Measurements from ENCODE around the gene ITSN2.

GRCh38 chr2:24203029-24203786 lies 157.1 kb downstream of the ITSN2 start:
- no peak for TF ChIP-seq CTCF (IDR thresholded peaks at IDR 0.05; ENCODE audit: low read depth, low read length)
- TF ChIP-seq POLR2A (IDR thresholded peaks at IDR 0.05; ENCODE audit: extremely low read depth, insufficient read length): no peak

Measured in NB4 (cell line).